Kidney (tissue), 14 donors: Measurements from ENCODE around the gene UNC45A. TPM values are rescaled to one million over a fixed set of nuclear protein-coding genes. Genes with fewer than 3 reads are reported as not detected.
A peak's percentile ranks its signal among the peaks of the same experiment; 100 is the strongest.

ENCODE experiments used
- DNase-seq, 5 donors: peaks; one replicate each; pipeline ENCODE4 v3.0.0-alpha.2; 2013 to 2020
- FAIRE-seq: peaks from 2 replicates; lab custom pipeline; 2012; peaks lifted over from hg19 to GRCh38; lab: Jason Lieb, UNC
- H3K27ac ChIP-seq, 2 donors: one replicate each; pipeline ENCODE4 v1.7.0; 2013; ENCODE audit warnings: low read depth in 2 of 2, low read length in 2 of 2, inconsistent platforms in 1 of 2
- H3K27me3 ChIP-seq: one replicate; pipeline ENCODE4 v1.7.1; 2013; ENCODE audit warnings: low read length, inconsistent platforms; ENCODE audit not compliant: control insufficient read depth, insufficient read depth
- H3K36me3 ChIP-seq, 3 donors: one replicate each; pipeline versions ENCODE4 v1.7.0 to v1.7.1; 2013; ENCODE audit warnings: low read length in 3 of 3, control low read depth in 1 of 3, inconsistent platforms in 1 of 3; ENCODE audit not compliant: insufficient read depth in 3 of 3, control insufficient read depth in 2 of 3
- H3K4me1 ChIP-seq, 3 donors: one replicate each; pipeline versions ENCODE4 v1.7.0 to v1.7.1; 2013; ENCODE audit warnings: low read length in 3 of 3, inconsistent platforms in 1 of 3, low read depth in 1 of 3; ENCODE audit not compliant: control insufficient read depth in 2 of 3, insufficient read depth in 2 of 3
- H3K4me3 ChIP-seq, 3 donors: one replicate each; pipeline versions ENCODE4 v1.7.0 to v1.8.1; 2013; ENCODE audit warnings: low read length in 3 of 3, control low read depth in 1 of 3, inconsistent platforms in 1 of 3
- H3K9ac ChIP-seq, 3 donors: one replicate each; pipeline versions ENCODE4 v1.7.0 to v1.7.1; 2013; ENCODE audit warnings: low read length in 3 of 3, control low read depth in 1 of 3, inconsistent platforms in 1 of 3
- H3K9me3 ChIP-seq, 3 donors: one replicate each; pipeline versions ENCODE4 v1.7.0 to v1.7.1; 2013; ENCODE audit warnings: low read length in 3 of 3, control low read depth in 1 of 3, inconsistent platforms in 1 of 3; ENCODE audit not compliant: control insufficient read depth in 2 of 3, insufficient read depth in 1 of 3
- intact Hi-C: fragments of 100-400 bp; cut with DNase I; formaldehyde crosslinking; loops from one replicate; pipeline ENCODE4 v1.11.1; 2022
- polyA plus RNA-seq: library from polyadenylated mRNA; stranded (reverse); fragments of 350-450 nt; fragmentation: Illumina TruSeq; extraction: RNeasy Lipid Tissue Mini Kit (QIAGEN cat#74804); gene quantifications from one replicate; pipeline ENCODE4 v1.2.3, GENCODE V29; 2014; ENCODE audit warnings: low read depth, low replicate concordance; ENCODE audit not compliant: insufficient read depth
- total RNA-seq: library from RNA; stranded (reverse); fragmentation: NEBNext Ultra II Directional; extraction: Animal tissue kit (Norgen Biotek cat#: 25700); gene quantifications from one replicate; pipeline ENCODE4 v1.2.1, GENCODE V29; 2021
- TF ChIP-seq, protein P1 (sequence below): IDR thresholded peaks from 3 replicates; pipeline ENCODE4 v1.5.1; 2012; ENCODE audit warnings: mild to moderate bottlenecking, moderate library complexity, borderline replicate concordance; ENCODE audit not compliant: insufficient read depth; ENCODE audit errors: extremely low read depth
- donor health status: control.
- donor health status: control.
- donor health status: control.
- donor health status: control.
- donor health status: control.
- donor health status: DM: yes; HTN: yes; CAD: no.
- donor health status: Normal renal cell carcinoma (clear cell type).

Gene UNC45A
- total and polyA plus RNA-seq, 2 donors from 2014 or later = 48.9 to 62.8 TPM

- intact Hi-C loops = no loop called here
- H3K9me3 ChIP-seq = no peaks in the 10 kb centered on the region
- TF ChIP-seq, protein P1, sequence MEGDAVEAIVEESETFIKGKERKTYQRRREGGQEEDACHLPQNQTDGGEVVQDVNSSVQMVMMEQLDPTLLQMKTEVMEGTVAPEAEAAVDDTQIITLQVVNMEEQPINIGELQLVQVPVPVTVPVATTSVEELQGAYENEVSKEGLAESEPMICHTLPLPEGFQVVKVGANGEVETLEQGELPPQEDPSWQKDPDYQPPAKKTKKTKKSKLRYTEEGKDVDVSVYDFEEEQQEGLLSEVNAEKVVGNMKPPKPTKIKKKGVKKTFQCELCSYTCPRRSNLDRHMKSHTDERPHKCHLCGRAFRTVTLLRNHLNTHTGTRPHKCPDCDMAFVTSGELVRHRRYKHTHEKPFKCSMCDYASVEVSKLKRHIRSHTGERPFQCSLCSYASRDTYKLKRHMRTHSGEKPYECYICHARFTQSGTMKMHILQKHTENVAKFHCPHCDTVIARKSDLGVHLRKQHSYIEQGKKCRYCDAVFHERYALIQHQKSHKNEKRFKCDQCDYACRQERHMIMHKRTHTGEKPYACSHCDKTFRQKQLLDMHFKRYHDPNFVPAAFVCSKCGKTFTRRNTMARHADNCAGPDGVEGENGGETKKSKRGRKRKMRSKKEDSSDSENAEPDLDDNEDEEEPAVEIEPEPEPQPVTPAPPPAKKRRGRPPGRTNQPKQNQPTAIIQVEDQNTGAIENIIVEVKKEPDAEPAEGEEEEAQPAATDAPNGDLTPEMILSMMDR = no peak
- no peak overlapping the region for H3K27ac ChIP-seq
- H3K9ac ChIP-seq = no peak overlapping the region
- no peaks in the 10 kb centered on the region for H3K27me3 ChIP-seq
- FAIRE-seq (no peak), DNase-seq (no peak)
- H3K4me1 ChIP-seq = peaks cover 0 to 4% (median 0%) of the 10 kb centered on the region in 3 donors
- no peak overlapping the region for H3K4me3 ChIP-seq
- H3K36me3 ChIP-seq = peaks cover 0 to 25% (median 24%) of the 10 kb centered on the region in 3 donors
Observed at GRCh38 chr15:90950676-90951075, 15.6 kb downstream of the UNC45A start.

GRCh38 chr15:90952901-90953677, 18.0 kb downstream of the UNC45A start:
- Histone ChIP-seq H3K27ac (no peak overlapping the region), H3K4me3 (no peak overlapping the region), H3K36me3 (peaks cover 0 to 20% (median 16%) of the 10 kb centered on the region in 3 donors), H3K9me3 (no peaks in the 10 kb centered on the region), H3K4me1 (peaks cover 0 to 12% (median 5%) of the 10 kb centered on the region in 3 donors), H3K9ac (no peak overlapping the region), H3K27me3 (no peaks in the 10 kb centered on the region)
- intact Hi-C loops = no loop called here
- FAIRE-seq (no peak), DNase-seq (peak in 1 of 5 donors; percentile 70)
- TF ChIP-seq, protein P1 = no peak

GRCh38 chr15:90953947-90954711, 19.0 kb downstream of the UNC45A start:
- Histone ChIP-seq H3K27ac (peak overlapping the region in 1 of 2 donors; percentile 2), H3K27me3 (no peaks in the 10 kb centered on the region), H3K36me3 (peaks cover 0 to 19% (median 13%) of the 10 kb centered on the region in 3 donors), H3K4me3 (peak overlapping the region in 1 of 3 donors; percentile 95), H3K9me3 (no peaks in the 10 kb centered on the region), H3K9ac (no peak overlapping the region), H3K4me1 (peaks cover 0 to 12% (median 5%) of the 10 kb centered on the region in 3 donors)
- TF ChIP-seq, protein P1 = no peak
- intact Hi-C loops = no loop called here
- DNase-seq = peak in 1 of 5 donors; percentile 55
- no peak for FAIRE-seq
